Activated naive CD4-positive, alpha-beta T cell treated with anti-CD3 and anti-CD28 coated beads, Interleukin-2, amount 50 U/mL, for 24 hours (primary cell): ENCODE data around the gene SMG5.

ENCODE experiments used
- H3K27ac Mint-ChIP-seq: one replicate; pipeline ENCODE4 v1.8.0; 2021; ENCODE audit warnings: mild to moderate bottlenecking, mixed read lengths
- H3K27me3 Mint-ChIP-seq: one replicate; pipeline ENCODE4 v1.8.0; 2021; ENCODE audit warnings: mixed read lengths
- H3K36me3 Mint-ChIP-seq: one replicate; pipeline ENCODE4 v1.8.0; 2021; ENCODE audit warnings: mixed read lengths
- H3K4me1 Mint-ChIP-seq: one replicate; pipeline ENCODE4 v1.8.0; 2021; ENCODE audit warnings: mixed read lengths
- H3K4me3 Mint-ChIP-seq: one replicate; pipeline ENCODE4 v1.8.0; 2021; ENCODE audit warnings: mild to moderate bottlenecking, mixed read lengths
- H3K9me3 Mint-ChIP-seq: one replicate; pipeline ENCODE4 v1.8.0; 2021; ENCODE audit warnings: mixed read lengths

The SMG5 gene

GRCh38 chr1:156286061-156286460 lies 3.4 kb upstream of the SMG5 start:
- Mint-ChIP-seq H3K36me3 (peaks cover 2% of the 10 kb centered on the region), H3K27ac (peak overlapping the region; percentile 51), H3K4me3 (no peak overlapping the region)

GRCh38 chr1:156285437-156285836 lies 2.8 kb upstream of the SMG5 start:
- Mint-ChIP-seq H3K9me3 (no peaks in the 10 kb centered on the region), H3K36me3 (peaks cover 2% of the 10 kb centered on the region), H3K27ac (no peak overlapping the region), H3K27me3 (no peaks in the 10 kb centered on the region), H3K4me1 (peaks cover 29% of the 10 kb centered on the region), H3K4me3 (no peak overlapping the region)

More at GRCh38 chr1:156286061-156286460, 3.4 kb upstream of the SMG5 start:
- Mint-ChIP-seq H3K27me3 (no peaks in the 10 kb centered on the region), H3K4me1 (peaks cover 23% of the 10 kb centered on the region), H3K9me3 (no peaks in the 10 kb centered on the region)

GRCh38 chr1:156284757-156285156 lies 2.1 kb upstream of the SMG5 start:
- peak overlapping the region; percentile 44 for H3K4me3 Mint-ChIP-seq
- no peaks in the 10 kb centered on the region for H3K9me3 Mint-ChIP-seq
- no peak overlapping the region for H3K27ac Mint-ChIP-seq

GRCh38 chr1:156284112-156284511 lies 1.5 kb upstream of the SMG5 start, which contains the start of gene TMEM79:
Gene TMEM79 (plus strand): TSS chr1:156284325. CDS start chr1:156285227, 902 bp downstream.
- peaks cover 2% of the 10 kb centered on the region for H3K36me3 Mint-ChIP-seq
- H3K27me3 Mint-ChIP-seq: no peaks in the 10 kb centered on the region
- H3K9me3 Mint-ChIP-seq: no peaks in the 10 kb centered on the region
- peak within 1 kb of the TSS; percentile 97 for H3K4me3 Mint-ChIP-seq
- peak within 1 kb of the TSS; percentile 93 for H3K27ac Mint-ChIP-seq
- H3K4me1 Mint-ChIP-seq: peaks cover 37% of the 10 kb centered on the region

More at GRCh38 chr1:156284757-156285156, 2.1 kb upstream of the SMG5 start:
- Mint-ChIP-seq H3K27me3 (no peaks in the 10 kb centered on the region), H3K4me1 (peaks cover 36% of the 10 kb centered on the region), H3K36me3 (peaks cover 2% of the 10 kb centered on the region)

GRCh38 chr1:156283521-156283920 lies 896 bp upstream of the SMG5 start:
- peak overlapping the region; percentile 93 for H3K27ac Mint-ChIP-seq
- H3K36me3 Mint-ChIP-seq: peaks cover 2% of the 10 kb centered on the region
- no peaks in the 10 kb centered on the region for H3K9me3 Mint-ChIP-seq
- H3K4me3 Mint-ChIP-seq: peak overlapping the region; percentile 97
- peaks cover 37% of the 10 kb centered on the region for H3K4me1 Mint-ChIP-seq
- H3K27me3 Mint-ChIP-seq: no peaks in the 10 kb centered on the region

- H3K27ac Mint-ChIP-seq: peak overlapping the region; percentile 90
These were observed 739 bp downstream of the SMG5 start for GRCh38 chr1:156281693-156282478.

GRCh38 chr1:156281281-156281680 lies 1.3 kb downstream of the SMG5 start:
- H3K27me3 Mint-ChIP-seq: no peaks in the 10 kb centered on the region
- H3K4me1 Mint-ChIP-seq: peaks cover 37% of the 10 kb centered on the region
- peak overlapping the region; percentile 97 for H3K4me3 Mint-ChIP-seq
- no peaks in the 10 kb centered on the region for H3K9me3 Mint-ChIP-seq
- peaks cover 10% of the 10 kb centered on the region for H3K36me3 Mint-ChIP-seq
- H3K27ac Mint-ChIP-seq: peak overlapping the region; percentile 87

More at GRCh38 chr1:156281693-156282478, 739 bp downstream of the SMG5 start:
- Mint-ChIP-seq H3K27me3 (no peaks in the 10 kb centered on the region), H3K4me1 (peaks cover 37% of the 10 kb centered on the region), H3K4me3 (peak overlapping the region; percentile 97), H3K9me3 (no peaks in the 10 kb centered on the region), H3K36me3 (peaks cover 10% of the 10 kb centered on the region)

GRCh38 chr1:156279837-156280236 lies 2.8 kb downstream of the SMG5 start:
- H3K4me3 Mint-ChIP-seq: peak overlapping the region; percentile 97
- no peaks in the 10 kb centered on the region for H3K27me3 Mint-ChIP-seq
- H3K4me1 Mint-ChIP-seq: peaks cover 37% of the 10 kb centered on the region
- no peak overlapping the region for H3K27ac Mint-ChIP-seq
- H3K9me3 Mint-ChIP-seq: no peaks in the 10 kb centered on the region
- H3K36me3 Mint-ChIP-seq: peaks cover 11% of the 10 kb centered on the region

- Mint-ChIP-seq H3K27ac (no peak overlapping the region), H3K9me3 (no peaks in the 10 kb centered on the region), H3K27me3 (no peaks in the 10 kb centered on the region), H3K4me3 (no peak overlapping the region), H3K4me1 (peaks cover 20% of the 10 kb centered on the region), H3K36me3 (peaks cover 23% of the 10 kb centered on the region)
These were observed 5.7 kb downstream of the SMG5 start for GRCh38 chr1:156276966-156277381.

GRCh38 chr1:156276532-156276931 lies 6.1 kb downstream of the SMG5 start:
- no peaks in the 10 kb centered on the region for H3K9me3 Mint-ChIP-seq
- peaks cover 22% of the 10 kb centered on the region for H3K36me3 Mint-ChIP-seq
- H3K27me3 Mint-ChIP-seq: no peaks in the 10 kb centered on the region
- H3K4me1 Mint-ChIP-seq: peaks cover 18% of the 10 kb centered on the region
- no peak overlapping the region for H3K4me3 Mint-ChIP-seq
- H3K27ac Mint-ChIP-seq: no peak overlapping the region

- no peaks in the 10 kb centered on the region for H3K27me3 Mint-ChIP-seq
- H3K4me1 Mint-ChIP-seq: no peaks in the 10 kb centered on the region
- no peak overlapping the region for H3K4me3 Mint-ChIP-seq
- peaks cover 27% of the 10 kb centered on the region for H3K36me3 Mint-ChIP-seq
- H3K9me3 Mint-ChIP-seq: no peaks in the 10 kb centered on the region
- H3K27ac Mint-ChIP-seq: no peak overlapping the region
These were observed 12.3 kb downstream of the SMG5 start for GRCh38 chr1:156270314-156270713.

GRCh38 chr1:156268336-156268735 lies 14.3 kb downstream of the SMG5 start:
- Mint-ChIP-seq H3K4me1 (no peaks in the 10 kb centered on the region), H3K4me3 (no peak overlapping the region), H3K27ac (no peak overlapping the region), H3K27me3 (no peaks in the 10 kb centered on the region), H3K36me3 (peaks cover 26% of the 10 kb centered on the region), H3K9me3 (no peaks in the 10 kb centered on the region)

GRCh38 chr1:156266051-156266450 lies 16.6 kb downstream of the SMG5 start:
- peaks cover 8% of the 10 kb centered on the region for H3K4me1 Mint-ChIP-seq
- H3K27ac Mint-ChIP-seq: no peak overlapping the region
- H3K27me3 Mint-ChIP-seq: no peaks in the 10 kb centered on the region
- H3K36me3 Mint-ChIP-seq: peaks cover 28% of the 10 kb centered on the region
- H3K4me3 Mint-ChIP-seq: no peak overlapping the region
- H3K9me3 Mint-ChIP-seq: no peaks in the 10 kb centered on the region

GRCh38 chr1:156263288-156263655 lies 19.4 kb downstream of the SMG5 start:
- H3K4me3 Mint-ChIP-seq: no peak overlapping the region
- no peaks in the 10 kb centered on the region for H3K27me3 Mint-ChIP-seq
- H3K4me1 Mint-ChIP-seq: peaks cover 8% of the 10 kb centered on the region
- H3K36me3 Mint-ChIP-seq: peaks cover 37% of the 10 kb centered on the region
- no peaks in the 10 kb centered on the region for H3K9me3 Mint-ChIP-seq
- peak overlapping the region; percentile 53 for H3K27ac Mint-ChIP-seq

GRCh38 chr1:156262461-156263287 lies 20.0 kb downstream of the SMG5 start:
- peaks cover 8% of the 10 kb centered on the region for H3K4me1 Mint-ChIP-seq
- no peaks in the 10 kb centered on the region for H3K9me3 Mint-ChIP-seq
- H3K27me3 Mint-ChIP-seq: no peaks in the 10 kb centered on the region
- H3K36me3 Mint-ChIP-seq: peaks cover 37% of the 10 kb centered on the region
- H3K27ac Mint-ChIP-seq: no peak overlapping the region
- H3K4me3 Mint-ChIP-seq: no peak overlapping the region

- no peaks in the 10 kb centered on the region for H3K9me3 Mint-ChIP-seq
- peak overlapping the region; percentile 32 for H3K27ac Mint-ChIP-seq
- H3K36me3 Mint-ChIP-seq: peaks cover 24% of the 10 kb centered on the region
- H3K27me3 Mint-ChIP-seq: no peaks in the 10 kb centered on the region
- no peak overlapping the region for H3K4me3 Mint-ChIP-seq
- H3K4me1 Mint-ChIP-seq: peaks cover 8% of the 10 kb centered on the region
These were observed 21.7 kb downstream of the SMG5 start for GRCh38 chr1:156260896-156261295.
